T-helper 1 cell treated with Interleukin-12 subunit alpha and Interleukin-12 subunit beta and Interleukin-4 antibody, amounts not matched to agents 30 μg/mL and 1 μg/mL, for 36 hours (primary cell): ENCODE results near the gene PCCA.
"Not testable (repeated sequence)": the region's sequence is repeated elsewhere in the genome, so short reads cannot be mapped to it uniquely, and the experiment has no call there.

Experiments used
- H3K27ac Mint-ChIP-seq: one replicate; pipeline ENCODE4 v1.8.0; 2021; ENCODE audit warnings: mild to moderate bottlenecking, mixed read lengths
- H3K27me3 Mint-ChIP-seq: one replicate; pipeline ENCODE4 v1.8.0; 2021; ENCODE audit warnings: low read depth, mixed read lengths
- H3K36me3 Mint-ChIP-seq: one replicate; pipeline ENCODE4 v1.8.0; 2021; ENCODE audit warnings: low read depth, mixed read lengths
- H3K4me1 Mint-ChIP-seq: one replicate; pipeline ENCODE4 v1.8.0; 2021; ENCODE audit warnings: low read depth, mixed read lengths
- H3K4me3 Mint-ChIP-seq: one replicate; pipeline ENCODE4 v1.8.0; 2021; ENCODE audit warnings: mild to moderate bottlenecking, moderate library complexity, mixed read lengths
- H3K9me3 Mint-ChIP-seq: one replicate; pipeline ENCODE4 v1.8.0; 2021; ENCODE audit warnings: mixed read lengths

The PCCA gene

DNA sequence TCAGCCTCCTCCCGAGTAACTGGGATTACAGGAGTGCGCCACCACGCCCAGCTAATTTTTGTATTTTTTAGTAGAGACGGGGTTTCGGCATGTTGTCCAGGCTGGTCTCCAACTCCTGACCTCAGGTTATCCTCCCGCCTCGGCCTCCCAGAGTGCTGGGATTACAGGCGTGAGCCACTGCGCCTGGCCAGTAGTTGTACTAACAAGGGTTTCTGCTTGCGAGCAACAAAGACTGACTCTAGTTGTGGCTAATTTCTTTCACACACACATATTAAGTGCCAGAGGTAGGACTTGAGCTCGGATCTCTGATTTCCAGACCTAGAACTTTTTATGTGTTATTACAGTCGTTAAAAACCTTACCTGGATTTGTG, 635 bp upstream of the PCCA start:
- Mint-ChIP-seq H3K9me3 (no peaks in the 10 kb centered on the region), H3K36me3 (peaks cover 4% of the 10 kb centered on the region), H3K4me3 (peak overlapping the region; percentile 93), H3K4me1 (peaks cover 19% of the 10 kb centered on the region), H3K27ac (peak overlapping the region; percentile 51), H3K27me3 (no peaks in the 10 kb centered on the region)

DNA sequence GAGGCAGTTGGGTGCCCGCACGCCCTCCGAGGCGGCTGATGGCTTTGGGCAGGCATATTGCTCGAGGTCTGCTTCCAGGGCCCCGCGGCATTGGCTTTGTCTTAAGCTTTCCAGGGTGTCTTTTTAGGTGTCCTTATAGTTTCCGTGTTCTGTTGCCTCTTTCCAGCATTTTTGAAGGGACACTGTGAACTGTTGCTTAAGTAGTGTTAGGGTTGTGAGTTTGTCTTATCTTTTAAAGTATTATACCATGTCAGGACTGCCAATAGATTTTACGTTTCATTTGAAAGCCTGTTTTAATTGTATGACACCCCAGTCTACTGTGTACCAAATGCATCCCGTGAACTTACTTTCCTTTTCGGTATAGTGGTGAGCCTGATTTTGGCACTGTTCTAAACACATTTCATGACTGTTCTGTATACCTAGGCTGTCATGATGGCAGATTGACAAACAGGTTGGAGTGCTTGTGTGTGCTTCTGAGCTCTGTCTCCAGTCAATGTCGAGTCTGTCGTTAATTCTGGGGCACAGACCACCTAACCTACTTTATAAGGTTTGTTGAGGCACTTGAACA, 656 bp downstream of the PCCA start:
- Mint-ChIP-seq H3K36me3 (peaks cover 6% of the 10 kb centered on the region), H3K27ac (peak overlapping the region; percentile 82), H3K27me3 (no peaks in the 10 kb centered on the region), H3K4me1 (peaks cover 15% of the 10 kb centered on the region), H3K9me3 (no peaks in the 10 kb centered on the region), H3K4me3 (peak overlapping the region; percentile 93)

DNA sequence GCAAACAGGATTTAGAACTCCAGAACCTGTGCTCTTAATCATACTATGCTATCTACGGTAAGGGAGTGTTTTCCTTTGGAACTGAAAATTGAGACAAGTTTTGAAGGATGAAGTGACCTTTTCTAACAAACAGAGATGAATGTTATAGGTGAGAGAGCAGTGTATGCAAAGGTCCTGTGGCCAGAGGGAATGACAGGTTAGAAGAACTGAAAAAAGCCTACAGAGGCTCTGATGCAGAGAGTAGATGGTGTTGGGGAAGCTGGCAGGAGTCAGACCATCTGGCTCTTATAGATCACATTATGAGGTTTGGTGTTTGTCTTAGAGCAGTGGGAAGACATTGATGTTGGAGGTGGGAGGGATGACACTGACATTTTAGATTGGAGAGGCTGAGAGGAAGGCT, 2.0 kb downstream of the PCCA start:
- peaks cover 24% of the 10 kb centered on the region for H3K4me1 Mint-ChIP-seq
- no peak overlapping the region for H3K27ac Mint-ChIP-seq
- H3K9me3 Mint-ChIP-seq: peaks cover 4% of the 10 kb centered on the region
- H3K27me3 Mint-ChIP-seq: no peaks in the 10 kb centered on the region
- no peak overlapping the region for H3K4me3 Mint-ChIP-seq
- peaks cover 15% of the 10 kb centered on the region for H3K36me3 Mint-ChIP-seq

DNA sequence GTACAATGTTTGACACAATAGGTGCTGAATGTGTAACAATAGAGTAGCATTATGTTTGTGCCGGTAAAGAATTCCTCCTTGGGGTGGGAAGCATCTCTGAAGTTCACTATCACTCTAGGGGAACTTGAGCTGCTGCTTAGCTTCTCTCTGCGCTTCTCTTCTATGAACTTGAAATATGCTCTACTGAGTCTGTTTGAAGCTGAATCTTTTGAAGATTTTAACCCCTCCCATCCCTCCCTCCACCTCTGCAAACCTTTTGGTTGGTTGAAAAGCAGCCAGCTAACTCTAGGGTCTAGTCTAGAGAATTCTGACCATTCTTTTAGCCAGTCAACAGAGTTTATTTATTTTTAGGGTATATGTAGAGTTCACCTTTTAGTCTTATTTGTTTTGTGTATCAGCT, 2.5 kb downstream of the PCCA start:
- H3K27ac Mint-ChIP-seq: no peak overlapping the region
- H3K36me3 Mint-ChIP-seq: peaks cover 15% of the 10 kb centered on the region
- H3K4me1 Mint-ChIP-seq: peaks cover 26% of the 10 kb centered on the region
- peaks cover 4% of the 10 kb centered on the region for H3K9me3 Mint-ChIP-seq
- no peaks in the 10 kb centered on the region for H3K27me3 Mint-ChIP-seq
- no peak overlapping the region for H3K4me3 Mint-ChIP-seq

DNA sequence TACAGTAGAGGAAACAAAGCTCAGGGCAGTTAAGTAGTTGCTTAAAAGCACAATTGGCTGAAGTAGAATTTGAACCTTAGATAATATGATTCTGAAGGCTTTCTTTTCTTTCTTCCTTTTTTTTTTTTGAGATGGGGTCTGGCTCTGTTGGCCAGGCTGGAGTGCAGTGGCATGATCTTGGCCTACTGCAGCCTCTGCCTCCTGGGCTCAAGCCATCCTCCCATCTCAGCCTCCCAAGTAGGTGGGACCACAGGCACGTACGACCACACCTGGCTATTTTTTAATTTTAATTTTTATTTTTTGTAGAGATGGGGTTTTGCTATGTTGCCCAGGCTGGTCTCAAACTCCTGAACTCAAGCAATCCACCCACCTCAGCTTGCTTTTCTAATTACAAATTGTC, 3.4 kb downstream of the PCCA start:
- Mint-ChIP-seq H3K36me3 (peaks cover 15% of the 10 kb centered on the region), H3K4me1 (peaks cover 24% of the 10 kb centered on the region)
- H3K27ac Mint-ChIP-seq, H3K9me3 Mint-ChIP-seq, H3K4me3 Mint-ChIP-seq, H3K27me3 Mint-ChIP-seq: not testable (repeated sequence)

DNA sequence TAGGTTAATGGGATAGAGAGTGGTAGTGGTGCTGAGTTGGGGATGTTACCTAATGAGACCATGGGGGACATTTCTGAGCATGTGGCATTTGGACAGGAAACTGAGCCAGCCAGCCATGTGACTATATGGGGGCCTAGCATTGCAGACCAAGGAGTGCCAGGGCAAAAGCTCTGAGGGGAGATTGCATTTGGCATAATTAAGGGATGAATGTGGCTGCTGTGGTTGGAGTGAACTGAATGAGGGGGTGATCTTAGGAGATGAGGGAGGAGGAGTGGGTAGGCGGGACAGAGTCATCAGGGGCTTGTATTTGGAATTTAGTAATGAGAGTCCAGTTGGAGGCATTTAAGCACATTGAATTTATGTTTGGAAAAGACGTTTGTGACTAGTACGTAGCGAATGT, 6.6 kb downstream of the PCCA start:
- Mint-ChIP-seq H3K4me1 (peaks cover 18% of the 10 kb centered on the region), H3K27me3 (no peaks in the 10 kb centered on the region), H3K9me3 (peaks cover 4% of the 10 kb centered on the region), H3K36me3 (peaks cover 15% of the 10 kb centered on the region), H3K27ac (no peak overlapping the region), H3K4me3 (no peak overlapping the region)

DNA sequence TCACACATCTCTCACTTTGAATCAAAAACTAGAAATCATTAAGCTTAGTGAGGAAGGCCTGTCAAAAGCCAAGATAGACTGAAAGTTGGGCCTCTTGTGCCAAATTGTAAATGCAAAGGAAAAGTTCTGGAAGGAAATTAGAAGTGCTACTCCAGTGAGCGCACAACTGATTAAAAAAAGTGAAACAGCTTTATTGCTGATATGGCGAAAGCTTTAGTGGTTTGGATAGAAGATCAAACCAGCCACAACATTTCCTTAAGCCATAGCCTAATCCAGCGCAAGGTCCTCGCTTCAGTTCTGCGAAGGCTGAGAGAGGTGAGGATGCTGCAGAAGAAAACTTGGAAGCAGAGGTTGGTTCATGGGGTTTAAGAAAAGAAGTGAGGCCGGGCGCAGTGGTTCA, 7.6 kb downstream of the PCCA start:
- no peak overlapping the region for H3K27ac Mint-ChIP-seq
- peaks cover 4% of the 10 kb centered on the region for H3K9me3 Mint-ChIP-seq
- H3K4me1 Mint-ChIP-seq: peaks cover 12% of the 10 kb centered on the region
- H3K36me3 Mint-ChIP-seq: peaks cover 13% of the 10 kb centered on the region
- H3K4me3 Mint-ChIP-seq: no peak overlapping the region
- H3K27me3 Mint-ChIP-seq: no peaks in the 10 kb centered on the region

DNA sequence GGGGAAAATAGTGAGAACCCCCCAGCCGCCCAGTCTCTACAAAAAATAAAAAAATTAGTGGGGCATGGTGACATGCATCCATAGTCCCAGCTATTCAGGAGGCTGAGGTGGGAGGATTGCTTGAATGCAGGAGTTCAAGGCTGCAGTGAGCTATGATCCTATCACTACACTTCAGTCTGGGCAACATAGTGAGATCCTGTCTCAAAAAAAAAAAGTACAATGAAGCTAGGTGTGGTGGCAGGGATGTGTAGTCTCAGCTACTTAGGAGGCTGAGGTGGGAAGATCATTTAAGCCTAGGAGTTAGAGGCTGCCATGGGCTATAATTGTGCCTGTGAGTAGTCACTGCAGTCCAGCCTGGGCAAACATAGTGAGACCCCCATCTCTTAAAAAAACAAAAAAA, 8.9 kb downstream of the PCCA start:
- H3K36me3 Mint-ChIP-seq: peaks cover 13% of the 10 kb centered on the region

DNA sequence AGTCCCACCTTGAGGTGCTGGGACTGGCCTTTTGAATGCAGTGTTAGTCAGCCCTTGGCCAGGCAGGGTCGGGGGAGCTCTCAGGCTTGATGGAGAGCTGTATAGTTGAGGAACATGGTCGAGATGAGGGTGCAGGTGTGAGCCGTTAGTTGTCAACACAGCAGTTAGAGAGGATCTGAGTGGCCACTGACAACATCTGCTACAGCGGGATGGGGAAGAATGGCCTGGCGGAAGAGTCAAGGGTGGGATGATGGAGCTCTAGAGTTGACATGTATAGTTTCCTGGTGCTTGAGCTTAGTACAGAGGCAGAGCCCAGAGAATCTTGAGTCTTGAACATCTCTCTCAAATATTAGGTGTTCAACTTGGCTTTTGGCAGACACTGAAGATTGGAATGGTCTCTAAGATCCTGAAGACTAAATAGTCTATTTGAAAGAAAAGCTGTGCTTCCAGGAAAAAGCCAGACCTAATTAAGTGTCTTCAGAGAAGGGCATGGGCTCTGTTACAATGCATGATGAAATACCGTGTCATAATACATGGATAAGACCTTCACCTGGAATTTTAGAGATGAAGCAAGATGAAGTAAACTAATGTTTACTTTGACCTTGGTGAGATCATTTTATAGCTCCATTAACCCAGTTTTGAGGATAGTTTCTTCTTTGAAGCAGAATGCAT, 9.7 kb downstream of the PCCA start:
- H3K9me3 Mint-ChIP-seq: peaks cover 4% of the 10 kb centered on the region
- no peaks in the 10 kb centered on the region for H3K27me3 Mint-ChIP-seq
- no peak overlapping the region for H3K4me3 Mint-ChIP-seq
- no peak overlapping the region for H3K27ac Mint-ChIP-seq
- H3K4me1 Mint-ChIP-seq: peaks cover 12% of the 10 kb centered on the region
- peaks cover 9% of the 10 kb centered on the region for H3K36me3 Mint-ChIP-seq

More for the DNA sequence above, 8.9 kb downstream of the PCCA start:
- H3K4me1 Mint-ChIP-seq: peaks cover 12% of the 10 kb centered on the region
- H3K9me3 Mint-ChIP-seq: peaks cover 4% of the 10 kb centered on the region
- H3K27me3 Mint-ChIP-seq: no peaks in the 10 kb centered on the region
- H3K27ac Mint-ChIP-seq: no peak overlapping the region
- H3K4me3 Mint-ChIP-seq: no peak overlapping the region

DNA sequence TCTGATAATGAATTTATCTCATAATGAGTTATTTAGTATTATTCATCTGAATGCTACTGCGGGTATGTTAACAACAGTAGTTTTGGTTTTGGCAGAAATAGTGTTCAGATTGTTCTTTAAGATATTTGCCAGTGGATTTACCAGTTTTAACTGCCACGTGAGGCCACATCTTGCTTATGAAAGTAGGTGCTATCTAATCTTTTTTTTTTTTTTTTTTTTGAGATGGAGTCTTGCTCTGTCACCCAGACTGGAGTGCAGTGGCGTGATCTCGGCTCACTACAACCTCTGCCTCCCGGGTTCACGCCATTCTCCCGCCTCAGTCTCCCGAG, 10.2 kb downstream of the PCCA start:
- H3K9me3 Mint-ChIP-seq, H3K4me3 Mint-ChIP-seq, H3K27ac Mint-ChIP-seq, H3K27me3 Mint-ChIP-seq: not testable (repeated sequence)
- Mint-ChIP-seq H3K4me1 (peaks cover 12% of the 10 kb centered on the region), H3K36me3 (peaks cover 12% of the 10 kb centered on the region)

DNA sequence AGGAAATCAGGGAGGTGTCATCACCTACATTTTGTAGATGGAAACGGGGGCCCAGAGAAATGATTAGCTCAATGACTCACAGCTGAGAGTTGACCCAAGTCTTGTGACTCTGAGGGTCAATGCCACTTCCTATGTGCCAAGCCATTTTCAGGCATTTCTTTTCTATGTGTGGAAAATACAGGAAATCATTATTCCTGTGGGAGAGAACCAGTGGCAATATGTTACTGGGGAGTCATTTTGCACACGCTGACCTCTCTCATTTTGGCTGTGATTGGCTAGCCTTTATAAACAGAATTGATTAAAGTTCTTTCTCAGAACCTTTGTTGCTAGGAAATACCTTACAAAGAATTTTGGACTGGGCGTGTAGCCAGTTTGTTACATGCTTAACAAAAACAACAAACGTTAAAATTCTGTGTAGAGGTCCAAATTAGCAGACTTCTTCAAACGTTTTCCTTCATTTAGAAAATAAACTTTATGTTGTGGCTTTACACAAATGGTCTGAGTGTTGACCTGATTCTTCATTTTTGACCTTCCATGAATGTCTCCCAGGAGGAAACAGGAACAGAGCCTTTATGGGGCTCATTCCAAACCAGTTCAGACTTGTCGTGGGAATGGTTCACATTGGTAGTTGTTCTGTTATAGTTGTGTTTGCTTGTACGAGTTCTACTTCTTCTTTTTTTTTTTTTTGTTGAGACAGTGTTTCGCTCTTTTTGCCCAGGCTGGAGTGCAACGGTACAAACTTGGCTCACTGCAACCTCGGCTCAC, 11.4 kb downstream of the PCCA start:
- peaks cover 9% of the 10 kb centered on the region for H3K4me1 Mint-ChIP-seq
- no peak overlapping the region for H3K4me3 Mint-ChIP-seq
- no peaks in the 10 kb centered on the region for H3K9me3 Mint-ChIP-seq
- H3K36me3 Mint-ChIP-seq: peaks cover 12% of the 10 kb centered on the region
- H3K27me3 Mint-ChIP-seq: no peaks in the 10 kb centered on the region
- no peak overlapping the region for H3K27ac Mint-ChIP-seq

DNA sequence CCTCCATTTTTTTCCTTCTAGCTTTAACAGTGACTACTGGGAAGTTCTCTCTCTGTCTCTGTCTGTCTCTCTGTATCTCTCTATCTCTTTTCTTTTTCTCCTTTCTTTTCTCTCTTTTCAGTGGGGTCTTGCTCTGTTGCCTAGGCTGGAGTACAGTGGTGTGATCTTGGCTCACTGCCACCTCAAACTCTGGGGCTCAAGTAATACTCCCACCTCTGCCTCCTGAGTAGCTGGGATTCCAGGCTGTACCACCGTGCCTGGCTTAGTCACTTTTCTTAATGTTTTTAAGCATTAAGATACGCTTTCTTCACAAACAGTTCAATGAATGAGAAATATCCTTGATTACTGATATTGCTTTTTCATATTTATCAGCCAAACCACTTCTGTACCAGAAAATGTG, 13.1 kb downstream of the PCCA start:
- Mint-ChIP-seq H3K27ac (no peak overlapping the region), H3K4me1 (peaks cover 1% of the 10 kb centered on the region), H3K9me3 (no peaks in the 10 kb centered on the region), H3K27me3 (no peaks in the 10 kb centered on the region), H3K4me3 (no peak overlapping the region), H3K36me3 (peaks cover 8% of the 10 kb centered on the region)

DNA sequence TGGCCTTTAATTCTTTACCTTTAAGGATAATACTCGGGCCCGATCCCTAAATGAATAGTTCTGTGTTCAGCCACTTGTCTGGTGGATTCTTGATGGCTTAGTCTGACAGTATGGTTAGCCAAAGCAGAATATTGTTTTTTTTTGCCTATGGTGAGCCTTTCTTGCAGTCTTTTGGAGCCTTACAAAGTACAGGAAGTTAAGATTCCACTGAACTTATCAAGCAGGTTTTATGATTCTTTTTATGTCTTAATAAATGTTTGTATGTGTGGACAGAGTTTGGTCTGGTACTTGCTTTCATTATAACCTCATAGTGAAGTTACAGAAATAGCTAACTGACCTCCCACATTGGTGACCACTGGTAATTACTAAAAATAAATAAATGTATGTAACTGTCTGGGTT, 17.1 kb downstream of the PCCA start:
- Mint-ChIP-seq H3K27me3 (no peaks in the 10 kb centered on the region), H3K36me3 (peaks cover 8% of the 10 kb centered on the region), H3K4me1 (peaks cover 1% of the 10 kb centered on the region), H3K9me3 (no peaks in the 10 kb centered on the region), H3K27ac (no peak overlapping the region), H3K4me3 (no peak overlapping the region)

DNA sequence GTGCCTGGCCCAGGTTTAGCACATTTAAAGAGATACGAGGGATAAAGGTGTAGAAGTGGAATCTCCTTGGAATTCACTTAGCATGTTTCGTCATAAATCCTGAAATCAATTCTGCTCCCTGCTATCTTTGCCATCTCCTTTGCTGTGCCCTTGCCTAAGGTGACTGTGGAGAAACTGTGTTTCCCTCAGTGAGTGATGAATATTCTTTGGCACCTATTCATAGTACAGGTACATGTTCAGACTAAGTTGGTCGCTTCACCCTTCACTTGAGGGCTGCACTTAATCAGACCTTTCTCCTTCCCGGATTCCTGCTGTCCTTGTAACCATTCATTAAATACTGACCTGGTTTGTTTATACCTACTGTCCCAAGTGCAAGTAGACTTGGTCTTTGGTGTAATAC, 17.8 kb downstream of the PCCA start:
- H3K36me3 Mint-ChIP-seq: peaks cover 9% of the 10 kb centered on the region
- no peak overlapping the region for H3K27ac Mint-ChIP-seq
- H3K9me3 Mint-ChIP-seq: no peaks in the 10 kb centered on the region
- H3K4me1 Mint-ChIP-seq: peaks cover 1% of the 10 kb centered on the region
- H3K4me3 Mint-ChIP-seq: no peak overlapping the region
- no peaks in the 10 kb centered on the region for H3K27me3 Mint-ChIP-seq

DNA sequence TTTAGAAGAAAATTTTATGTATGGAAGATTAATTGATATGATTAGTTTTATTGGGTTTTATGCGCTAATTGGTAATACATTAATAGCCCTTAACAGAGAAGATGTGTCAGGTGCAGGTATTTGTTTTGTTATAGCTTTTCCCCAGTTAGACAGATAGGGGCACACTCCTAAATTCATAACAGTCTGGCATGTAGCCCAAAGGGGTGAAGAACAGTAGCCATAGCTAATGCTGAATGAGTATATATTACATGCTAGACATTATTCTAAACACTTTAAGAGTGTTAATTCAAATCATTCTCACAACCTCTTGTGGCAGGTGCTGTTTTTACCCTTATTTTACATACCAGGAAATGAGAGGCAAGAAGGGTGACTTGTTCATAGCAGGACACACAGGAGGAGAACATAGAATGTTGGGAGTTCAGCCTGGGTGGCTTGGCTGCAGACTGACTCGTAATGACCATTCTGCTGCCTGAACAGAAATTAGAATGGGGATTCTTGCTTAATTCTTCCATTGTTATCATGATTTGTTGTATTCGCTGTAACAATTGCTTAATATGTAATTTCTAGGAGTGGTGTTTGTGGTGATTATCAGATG, 20.1 kb downstream of the PCCA start:
- H3K4me3 Mint-ChIP-seq: no peak overlapping the region

More for the DNA sequence above, 20.1 kb downstream of the PCCA start:
- Mint-ChIP-seq H3K4me1 (peaks cover 1% of the 10 kb centered on the region), H3K27ac (no peak overlapping the region), H3K9me3 (no peaks in the 10 kb centered on the region), H3K27me3 (no peaks in the 10 kb centered on the region), H3K36me3 (peaks cover 11% of the 10 kb centered on the region)
